Mammary epithelial cell (primary cell): ENCODE data around the gene MYO1D.

Source experiments
- EZH2 ChIP-seq: IDR thresholded peaks from 2 replicates; pipeline ENCODE4 v1.6.1; 2012; ENCODE audit warnings: low read length, inconsistent platforms, borderline replicate concordance
- TF ChIP-seq, protein P1 (sequence below), 2 donors: IDR thresholded peaks in 1 of 2; conservative IDR thresholded peaks in 1 of 2; 2 replicates each; pipeline ENCODE4 v1.5.1; 2011 to 2012; ENCODE audit warnings: inconsistent platforms in 2 of 2, low read length in 2 of 2, mild to moderate bottlenecking in 2 of 2, control low read depth in 1 of 2, low read depth in 1 of 2; ENCODE audit not compliant: insufficient read depth in 1 of 2; ENCODE audit errors: extremely low read depth in 1 of 2

DNA sequence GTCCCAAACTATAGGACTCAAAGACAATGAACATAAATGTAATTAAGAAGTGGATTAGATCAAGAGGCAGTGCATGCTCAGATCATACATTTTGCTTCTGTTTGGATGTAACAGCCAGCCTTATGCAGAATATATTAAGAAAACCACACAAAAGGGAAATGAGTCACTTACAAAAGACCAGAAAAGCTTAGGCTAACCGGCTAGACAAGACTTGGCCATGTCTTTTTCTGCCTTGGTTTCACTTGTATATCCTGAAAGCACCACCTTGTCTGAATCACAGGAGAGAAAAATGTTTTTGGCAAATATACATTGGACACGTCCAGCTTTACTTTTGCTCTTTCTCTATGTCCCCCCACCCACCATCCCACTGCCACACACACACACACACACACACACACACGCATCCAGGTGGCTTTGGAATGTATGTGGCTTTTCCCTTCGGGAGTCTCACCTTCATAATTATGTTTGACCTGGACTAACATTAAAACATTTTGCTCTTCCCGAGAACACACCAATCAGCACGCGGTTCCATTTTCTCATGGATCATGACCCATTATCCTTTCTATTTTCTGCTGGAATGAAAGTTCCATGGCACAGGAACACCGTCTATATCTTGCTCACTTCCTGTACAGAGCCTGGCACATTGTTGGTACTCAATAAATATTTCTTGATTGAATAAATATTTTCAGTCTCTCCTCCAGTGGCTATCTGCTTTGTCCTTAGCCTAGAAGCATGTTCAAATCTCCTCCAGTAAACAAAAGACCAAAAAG lies 325.6 kb downstream of the MYO1D start:
- TF ChIP-seq, protein P1, sequence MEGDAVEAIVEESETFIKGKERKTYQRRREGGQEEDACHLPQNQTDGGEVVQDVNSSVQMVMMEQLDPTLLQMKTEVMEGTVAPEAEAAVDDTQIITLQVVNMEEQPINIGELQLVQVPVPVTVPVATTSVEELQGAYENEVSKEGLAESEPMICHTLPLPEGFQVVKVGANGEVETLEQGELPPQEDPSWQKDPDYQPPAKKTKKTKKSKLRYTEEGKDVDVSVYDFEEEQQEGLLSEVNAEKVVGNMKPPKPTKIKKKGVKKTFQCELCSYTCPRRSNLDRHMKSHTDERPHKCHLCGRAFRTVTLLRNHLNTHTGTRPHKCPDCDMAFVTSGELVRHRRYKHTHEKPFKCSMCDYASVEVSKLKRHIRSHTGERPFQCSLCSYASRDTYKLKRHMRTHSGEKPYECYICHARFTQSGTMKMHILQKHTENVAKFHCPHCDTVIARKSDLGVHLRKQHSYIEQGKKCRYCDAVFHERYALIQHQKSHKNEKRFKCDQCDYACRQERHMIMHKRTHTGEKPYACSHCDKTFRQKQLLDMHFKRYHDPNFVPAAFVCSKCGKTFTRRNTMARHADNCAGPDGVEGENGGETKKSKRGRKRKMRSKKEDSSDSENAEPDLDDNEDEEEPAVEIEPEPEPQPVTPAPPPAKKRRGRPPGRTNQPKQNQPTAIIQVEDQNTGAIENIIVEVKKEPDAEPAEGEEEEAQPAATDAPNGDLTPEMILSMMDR (conservative IDR thresholded peaks at IDR 0.05 in 1 of 2, IDR thresholded peaks at IDR 0.05 in 1 of 2; ENCODE audit: extremely low read depth in 1 of 2, insufficient read depth in 1 of 2, low read depth in 1 of 2, low read length in 2 of 2) = no peak
- TF ChIP-seq EZH2 = no peak
